Ovary (tissue), 3 donors: ENCODE data around the gene FBXL16.

ENCODE experiments used
- CTCF ChIP-seq, 3 donors: fragments of 450-650 bp in 2 of 3; fragments of 200-600 bp in 1 of 3; IDR thresholded peaks; one replicate each; pipeline versions ENCODE4 v1.5.1 to v1.8.0; 2016 to 2022; ENCODE audit warnings: antibody characterized with exemption in 3 of 3, mild to moderate bottlenecking in 1 of 3
- POLR2A ChIP-seq: fragments of 450-650 bp; IDR thresholded peaks from one replicate; pipeline ENCODE4 v1.6.1; 2017; ENCODE audit warnings: antibody characterized with exemption, mild to moderate bottlenecking, moderate library complexity
- donor health status: DM: no; HTN: no; CAD: no.

GRCh38 chr16:669666-670065 is 35.9 kb downstream of the FBXL16 start:
- no peak for TF ChIP-seq POLR2A
- TF ChIP-seq CTCF (IDR thresholded peaks at IDR 0.05): no peak
